NOMO-1 (cell line): ENCODE data around the gene GRB2.
"Not testable (repeated sequence)": the region's sequence is repeated elsewhere in the genome, so short reads cannot be mapped to it uniquely, and the experiment has no call there.

Experiments
- DNase-seq, 2 experiments: peaks; one replicate each; lab custom pipeline; 2025; ENCODE audit not compliant: unreplicated experiment in 2 of 2; lab: John Stamatoyannopoulos, UW

GRB2 gene

DNA sequence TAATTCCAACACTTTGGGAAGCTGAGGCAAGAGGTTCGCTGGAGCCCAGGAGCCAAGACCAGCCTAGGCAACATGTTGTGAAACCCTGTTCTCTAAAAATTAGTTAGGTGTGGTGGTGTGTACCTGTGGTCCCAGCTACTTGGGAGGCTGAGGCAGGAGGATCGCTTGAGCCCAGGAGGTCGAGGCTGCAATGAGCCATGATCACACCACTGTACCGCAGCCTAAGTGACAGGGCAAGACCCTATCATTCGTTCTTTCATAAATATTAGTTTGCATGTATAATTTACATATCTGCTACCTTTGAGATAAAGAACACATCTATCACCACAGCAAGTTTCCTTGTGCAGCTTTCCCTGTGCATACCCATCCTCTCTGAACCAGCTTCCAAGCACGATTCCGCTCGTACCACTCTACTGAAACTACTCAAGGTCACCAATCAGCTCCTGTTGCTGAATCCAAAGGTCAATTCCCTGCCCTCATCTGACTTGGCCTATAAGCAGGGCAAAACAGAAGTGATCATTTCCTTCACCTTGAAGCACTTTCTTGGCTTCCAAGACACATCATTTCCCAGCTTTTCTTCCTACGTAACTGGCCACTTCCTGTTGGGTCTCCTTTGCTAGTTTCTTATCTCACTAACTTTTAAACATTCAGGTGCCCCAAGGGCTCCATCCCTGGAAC lies 49.1 kb downstream of the GRB2 start:
- DNase-seq = no peak

DNA sequence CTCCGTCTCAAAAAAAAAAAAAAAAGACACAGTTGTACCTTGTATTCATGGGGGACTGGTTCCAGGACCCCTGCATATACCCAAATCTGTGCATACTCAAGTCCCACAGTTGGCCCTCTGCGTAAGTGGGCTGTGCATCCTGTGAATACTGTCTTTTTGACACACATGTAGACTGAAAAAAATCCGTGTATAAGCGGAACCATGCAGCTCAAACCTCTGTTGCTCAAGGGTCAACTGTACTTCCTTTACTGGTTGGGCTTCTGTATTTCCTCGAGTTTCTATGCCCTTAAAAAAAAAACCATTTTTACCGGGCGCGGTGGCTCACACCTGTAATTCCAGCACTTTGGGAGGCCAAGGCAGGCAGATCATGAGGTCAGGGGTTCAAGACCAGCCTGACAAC lies 52.3 kb downstream of the GRB2 start:
- DNase-seq = no peak

DNA sequence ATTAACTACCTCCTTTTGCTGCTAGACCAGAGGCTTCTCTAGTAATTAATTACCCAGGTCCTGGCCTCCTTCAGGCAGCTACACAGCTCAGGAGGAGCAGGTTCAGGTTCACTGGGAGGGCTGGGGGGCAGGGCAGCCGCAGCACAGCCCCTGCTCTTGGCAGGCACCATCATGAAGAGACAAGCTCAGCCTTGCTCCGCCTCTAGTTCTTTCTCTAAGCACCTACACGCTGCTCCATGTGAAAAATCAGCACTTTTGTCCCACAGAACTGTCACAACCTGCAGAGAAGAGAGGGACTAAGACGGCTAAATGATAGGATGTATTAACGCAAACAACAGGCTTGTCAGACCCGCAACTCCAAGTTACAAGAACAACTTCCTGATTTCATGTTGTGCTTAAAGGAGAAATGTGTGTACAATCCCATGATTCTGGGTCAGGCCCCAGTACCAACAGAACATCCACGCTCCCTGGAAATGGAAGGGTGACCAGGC lies 53.4 kb downstream of the GRB2 start:
- DNase-seq = no peak

DNA sequence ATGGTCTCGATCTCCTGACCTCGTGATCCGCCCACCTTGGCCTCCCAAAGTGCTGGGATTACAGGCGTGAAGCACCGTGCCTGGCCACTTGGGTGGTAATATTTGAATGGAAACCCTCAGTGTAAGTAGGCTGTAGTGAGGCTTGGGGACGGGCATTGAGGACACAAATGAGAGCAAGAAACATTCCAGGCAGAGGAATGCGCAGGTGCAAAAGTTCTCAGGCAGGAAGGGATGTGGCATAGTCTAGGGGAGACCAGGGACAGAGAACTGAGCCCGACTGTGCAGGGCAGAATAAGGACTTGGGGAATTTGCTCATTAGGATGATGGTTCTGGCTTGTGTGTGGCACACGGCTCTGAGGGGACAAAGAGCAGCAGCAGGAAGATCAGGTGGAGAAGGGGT lies 54.8 kb downstream of the GRB2 start:
- no peak for DNase-seq

DNA sequence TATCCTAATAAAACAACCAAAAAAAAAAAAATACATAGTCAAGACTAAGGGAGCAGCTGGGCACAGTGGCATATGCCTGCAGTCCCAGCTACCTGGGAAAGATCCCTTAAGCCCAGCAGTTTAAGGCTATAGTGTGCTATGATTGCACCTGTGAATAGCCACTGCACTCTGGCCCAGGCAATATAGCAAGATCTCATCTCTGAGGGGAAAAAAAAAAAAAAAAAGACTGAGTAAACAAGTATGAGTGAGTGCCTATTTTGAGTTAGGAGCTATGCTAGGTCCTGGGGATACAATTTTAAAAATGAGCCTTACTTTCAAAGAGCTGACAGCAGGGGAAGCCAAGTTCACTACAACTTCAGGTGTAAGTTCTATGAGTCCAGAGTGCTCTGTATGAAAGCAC lies 55.4 kb downstream of the GRB2 start:
- no peak for DNase-seq

DNA sequence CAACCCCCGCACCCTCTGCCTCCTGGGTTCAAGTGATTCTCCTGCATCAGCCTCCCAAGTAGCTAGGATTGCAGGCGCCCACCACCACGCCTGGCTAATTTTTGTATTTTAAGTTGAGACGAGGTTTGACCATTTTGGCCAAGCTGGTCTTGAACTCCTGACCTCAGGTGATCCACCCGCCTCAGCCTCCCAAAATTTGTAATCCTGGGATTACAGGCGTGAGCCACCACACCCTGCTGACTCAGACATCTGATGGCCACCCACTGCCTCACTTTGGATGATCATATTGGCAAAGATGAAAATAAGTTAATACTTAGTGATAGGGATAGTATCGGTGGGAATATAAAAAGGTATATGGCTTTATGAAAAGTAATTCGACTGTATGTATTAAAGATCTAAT lies 55.9 kb downstream of the GRB2 start:
- no peak for DNase-seq

DNA sequence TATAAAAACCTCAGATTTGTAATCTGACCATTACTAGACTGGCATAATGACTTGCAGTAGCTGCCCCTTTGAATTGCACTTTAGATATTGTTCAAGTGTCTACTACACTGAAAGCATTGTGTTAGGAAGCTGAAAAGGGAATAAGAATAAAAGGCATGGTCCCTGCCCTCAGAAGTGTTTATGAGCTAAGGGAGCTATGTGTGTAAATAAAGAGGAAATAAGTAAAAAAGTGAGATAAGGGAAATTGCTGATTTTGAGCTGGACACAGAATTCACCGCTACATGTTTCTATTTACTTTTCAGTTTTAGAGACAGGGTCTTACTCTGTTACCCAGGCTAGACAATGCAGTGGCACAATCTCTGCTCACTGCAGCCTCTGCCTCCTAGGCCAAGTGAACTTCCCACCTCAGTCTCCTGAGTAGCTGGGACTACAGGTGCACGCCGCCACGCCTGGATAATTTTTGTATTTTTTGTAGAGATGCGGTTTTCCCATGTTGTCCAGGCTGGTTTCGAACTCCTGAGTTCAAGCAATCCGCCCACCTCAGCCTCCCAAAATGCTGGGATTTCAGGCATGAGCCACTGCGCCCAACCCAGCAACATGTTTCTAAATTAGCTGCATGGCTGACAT lies 57.0 kb downstream of the GRB2 start:
- DNase-seq = no peak

DNA sequence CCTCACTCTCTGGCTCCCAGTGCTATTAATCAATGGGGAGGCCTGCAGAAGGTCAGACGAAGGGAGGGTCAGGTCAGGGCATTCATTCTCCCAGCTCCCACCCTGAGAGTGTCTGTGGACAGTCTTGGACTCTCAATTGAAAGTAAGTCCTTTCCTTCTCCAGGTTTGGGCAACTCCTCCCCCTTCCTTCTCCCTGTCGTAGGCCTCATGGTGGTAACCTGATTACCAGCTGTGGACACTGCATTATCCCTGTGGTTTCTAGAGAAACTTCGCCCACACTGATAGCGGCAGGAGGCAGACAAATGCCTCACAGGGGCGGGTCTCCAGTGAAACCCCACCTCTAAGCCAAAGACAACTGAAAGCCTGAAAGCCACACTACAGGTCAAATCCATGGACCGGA lies 58.6 kb downstream of the GRB2 start:
- DNase-seq = no peak

DNA sequence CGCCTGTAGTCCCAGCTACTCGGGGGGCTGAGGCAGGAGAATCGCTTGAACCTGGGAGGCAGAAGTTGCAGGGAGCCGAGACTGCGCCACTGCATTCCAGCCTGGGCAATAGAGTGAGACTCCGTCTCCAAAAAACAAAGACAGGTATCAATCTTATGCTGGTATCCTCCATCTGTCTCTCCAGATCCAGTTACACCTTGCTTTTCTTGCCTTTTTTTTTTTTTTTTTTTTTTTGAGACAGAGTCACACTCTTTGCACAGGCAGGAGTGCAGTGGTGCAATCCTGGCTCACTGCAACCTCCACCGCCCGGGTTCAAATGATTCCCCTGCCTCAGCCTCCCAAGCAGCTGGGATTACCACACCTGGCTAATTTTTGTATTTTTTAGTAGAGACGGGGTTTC lies 59.1 kb downstream of the GRB2 start:
- not testable (repeated sequence) for DNase-seq

DNA sequence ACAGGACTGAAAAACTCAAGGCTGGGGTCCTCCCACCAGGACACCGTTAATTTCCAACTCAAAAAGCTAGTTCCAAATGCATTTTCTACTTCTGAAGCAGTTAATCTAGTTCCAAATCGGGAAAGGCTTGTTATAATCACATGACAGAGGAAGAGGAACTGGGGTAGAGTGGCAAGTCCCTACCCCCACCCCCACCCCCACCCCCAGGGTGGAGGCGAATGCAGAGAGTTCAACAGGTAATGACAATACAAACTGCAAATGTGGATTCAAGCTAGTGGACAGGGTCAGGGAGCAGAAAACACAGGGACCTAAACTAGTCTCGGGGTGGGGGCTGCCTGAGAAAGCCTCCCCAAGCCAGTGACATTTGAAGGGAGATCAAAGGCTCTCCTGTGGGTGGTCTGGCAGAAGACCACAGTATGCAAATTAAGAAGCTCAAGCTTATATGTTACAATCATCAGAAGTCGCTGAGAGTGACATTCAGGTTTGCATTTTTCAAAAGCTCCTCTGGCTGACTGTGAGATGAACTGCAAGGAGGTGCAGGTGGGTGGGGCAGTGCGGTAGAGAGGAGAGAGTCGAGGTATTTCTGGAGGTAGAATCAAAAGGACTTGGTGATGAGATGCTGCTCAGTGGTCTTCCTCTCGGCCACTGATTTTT lies 59.8 kb downstream of the GRB2 start:
- peak; percentile 39 to 58 for DNase-seq

DNA sequence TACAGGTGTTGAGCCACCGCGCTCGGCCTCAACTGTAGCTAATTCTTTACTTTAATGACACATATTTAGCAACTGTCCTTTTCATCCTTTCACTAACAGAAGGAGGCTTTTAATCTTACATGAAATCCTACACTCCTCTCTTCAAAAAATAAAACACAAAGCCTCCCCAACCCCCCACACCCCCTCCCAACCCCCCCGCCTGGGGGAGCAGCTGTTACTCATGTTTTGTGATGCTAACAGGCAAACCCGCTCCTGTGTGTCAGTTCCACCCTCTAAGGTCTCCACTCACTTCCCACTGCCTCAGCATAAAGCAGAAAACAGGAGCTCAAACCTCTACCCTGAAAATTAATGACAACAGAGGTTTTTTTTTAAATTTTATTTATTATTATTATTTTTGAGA lies 60.8 kb downstream of the GRB2 start:
- no peak for DNase-seq

DNA sequence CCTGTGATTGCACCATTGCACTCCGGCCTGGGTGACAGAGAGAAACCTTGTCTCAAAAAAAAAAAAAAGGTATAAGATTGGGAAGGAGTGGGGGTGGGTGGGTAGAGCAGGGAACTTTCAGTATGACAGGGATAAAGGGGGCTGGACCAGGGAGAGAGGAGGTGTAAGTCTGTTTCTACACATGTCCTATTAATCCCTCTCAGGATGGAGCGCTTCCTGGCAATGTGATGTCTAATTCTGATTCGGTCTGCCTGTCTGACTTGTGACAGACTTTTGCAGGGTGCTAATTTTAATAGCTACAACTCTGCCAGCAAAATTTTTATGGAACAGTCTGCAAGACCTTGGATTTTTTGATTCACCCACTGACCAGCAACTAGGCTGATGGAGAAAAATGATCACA lies 62.5 kb downstream of the GRB2 start:
- no peak for DNase-seq

DNA sequence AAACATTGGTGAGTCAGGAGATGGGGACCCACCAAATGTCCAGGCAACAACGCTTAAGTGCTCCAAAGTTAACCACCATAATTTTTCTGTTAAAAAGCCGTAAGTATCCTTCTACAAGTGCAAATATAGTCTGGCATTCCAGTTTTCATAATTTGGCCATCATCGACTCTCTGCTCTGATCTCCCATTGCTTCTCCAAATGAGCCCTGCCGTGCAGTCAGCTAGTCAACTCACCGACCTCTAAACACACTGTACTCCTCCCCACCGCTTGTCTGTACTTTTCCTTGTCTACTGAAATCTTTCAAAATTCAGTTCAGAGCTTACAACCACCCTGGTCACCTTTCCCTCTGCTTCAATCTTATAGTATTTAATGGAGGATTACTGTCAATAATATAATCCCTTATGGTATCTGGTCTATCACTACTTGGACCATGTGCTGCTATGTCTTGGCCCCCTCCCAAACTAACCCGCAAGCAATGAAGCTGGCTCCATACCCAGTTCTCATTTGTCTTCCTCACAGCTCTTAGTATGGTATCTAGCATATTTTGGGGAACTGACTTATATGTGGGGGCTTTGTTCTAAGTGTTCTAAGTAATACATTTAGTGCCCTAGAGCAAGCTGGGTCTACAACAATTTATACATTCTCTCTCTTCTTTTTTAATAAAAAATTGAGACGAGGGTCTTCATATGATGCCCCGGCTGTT lies 63.5 kb downstream of the GRB2 start:
- DNase-seq = no peak

DNA sequence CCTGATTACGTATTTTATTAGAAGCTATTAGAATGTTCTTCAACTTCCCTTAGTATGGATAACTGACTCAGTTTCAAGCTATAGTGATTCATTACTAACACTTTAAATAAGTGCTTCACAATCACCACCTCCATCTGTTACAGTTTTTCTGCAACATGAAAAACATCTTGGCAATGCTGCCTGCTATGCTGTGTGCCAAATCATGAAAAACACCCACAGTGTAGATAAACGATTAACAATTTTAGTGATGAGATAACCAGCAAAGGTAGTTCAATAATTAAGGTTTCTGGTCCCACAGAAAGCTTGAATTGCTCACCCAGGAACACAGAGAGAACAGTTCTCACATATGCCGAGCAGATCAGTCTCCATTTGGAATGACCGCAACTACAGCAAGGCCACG lies 64.8 kb downstream of the GRB2 start:
- no peak for DNase-seq

DNA sequence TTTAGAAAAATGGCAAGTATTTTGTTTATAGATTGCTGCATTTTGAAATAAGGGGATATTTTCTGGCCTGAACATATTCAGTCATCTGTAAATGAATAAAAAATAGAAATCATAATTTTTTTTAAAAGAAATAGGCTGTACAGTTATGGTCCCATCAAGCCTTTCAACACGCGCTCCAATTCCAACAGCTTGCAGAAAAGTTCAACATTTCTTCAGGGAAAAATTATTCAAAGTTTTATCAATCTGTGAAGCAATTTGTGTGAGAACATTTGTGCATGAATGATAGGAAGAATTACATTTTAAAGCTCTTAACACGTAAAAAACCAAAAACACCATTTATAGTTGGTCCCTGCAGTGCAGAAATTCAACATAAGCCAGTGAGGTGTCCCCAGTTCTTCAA lies 65.5 kb downstream of the GRB2 start:
- DNase-seq = no peak

DNA sequence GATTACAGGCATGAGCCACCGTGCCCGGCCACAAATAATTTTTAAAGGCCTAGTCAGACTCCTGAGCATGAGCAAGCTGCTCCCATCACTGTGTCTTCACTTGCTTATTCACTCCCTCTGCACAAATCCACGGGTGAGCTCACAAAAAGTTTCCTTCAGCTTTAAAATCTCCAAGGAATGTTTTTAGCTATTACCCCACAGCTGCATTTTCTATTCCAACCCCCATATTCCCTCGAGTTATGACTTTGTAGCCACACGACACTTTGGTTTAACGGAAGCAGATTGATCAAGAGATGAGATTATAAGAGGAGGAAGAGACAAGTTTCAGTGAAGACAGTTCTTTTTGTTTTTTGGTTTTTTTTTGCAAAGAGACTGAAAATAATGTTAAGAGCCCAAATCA lies 67.1 kb downstream of the GRB2 start:
- peak; percentile 36 to 58 for DNase-seq

DNA sequence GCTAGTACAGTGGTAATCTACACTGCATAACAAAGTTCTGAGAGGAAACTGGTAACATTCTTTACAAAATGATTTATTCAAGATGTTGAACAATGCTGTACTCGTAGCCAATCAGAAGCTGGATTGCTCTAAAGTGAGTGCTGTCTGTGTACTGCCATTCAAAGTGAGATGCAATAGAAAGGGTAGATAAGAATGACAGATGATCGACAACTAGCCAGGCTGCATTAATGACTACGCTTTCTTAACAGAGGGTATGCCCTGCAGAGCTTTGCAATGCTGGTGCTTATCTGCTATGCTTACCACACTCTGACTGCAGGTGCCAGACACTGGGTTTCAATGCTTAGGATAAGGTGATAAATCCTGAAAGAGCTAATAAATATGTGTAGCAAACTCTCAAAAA lies 70.2 kb downstream of the GRB2 start:
- no peak for DNase-seq

DNA sequence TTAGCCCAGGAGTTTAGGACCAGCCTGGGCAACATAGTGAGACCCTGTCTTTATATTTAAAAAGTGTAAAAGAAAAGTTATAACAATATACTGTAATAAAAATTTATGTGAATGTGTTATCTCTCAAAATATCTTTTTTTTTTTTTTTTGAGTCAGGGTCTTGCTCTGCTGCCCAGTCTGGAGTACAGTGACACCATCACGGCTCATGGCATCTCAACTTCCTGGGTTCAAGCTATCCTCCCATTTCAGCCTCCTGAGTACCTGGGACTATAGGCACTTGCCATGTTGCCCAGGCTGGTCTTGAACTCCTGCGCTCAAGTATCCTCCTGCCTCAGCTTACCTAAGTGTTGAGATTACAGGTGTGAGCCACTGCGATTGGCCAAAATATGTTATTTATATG lies 70.8 kb downstream of the GRB2 start:
- no peak for DNase-seq

DNA sequence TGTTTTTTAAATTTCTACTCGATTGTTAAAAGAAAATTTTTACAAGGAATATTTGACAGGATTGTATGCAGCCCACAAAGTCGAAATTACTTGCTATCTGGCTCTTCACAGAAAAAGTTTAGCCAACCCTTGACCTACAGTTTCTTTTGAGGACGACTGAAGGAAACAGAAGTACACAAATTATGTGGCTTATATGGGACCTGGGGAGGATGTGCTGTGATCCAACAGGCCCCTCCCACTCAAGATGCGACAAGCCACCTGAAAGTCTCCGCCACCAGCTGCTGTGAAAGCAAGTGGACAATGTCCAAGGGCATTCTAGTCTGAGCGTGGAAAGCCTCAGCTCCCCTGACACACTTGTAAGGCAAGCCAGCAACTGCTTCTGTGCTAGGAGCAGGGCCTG lies 73.8 kb downstream of the GRB2 start:
- no peak for DNase-seq

DNA sequence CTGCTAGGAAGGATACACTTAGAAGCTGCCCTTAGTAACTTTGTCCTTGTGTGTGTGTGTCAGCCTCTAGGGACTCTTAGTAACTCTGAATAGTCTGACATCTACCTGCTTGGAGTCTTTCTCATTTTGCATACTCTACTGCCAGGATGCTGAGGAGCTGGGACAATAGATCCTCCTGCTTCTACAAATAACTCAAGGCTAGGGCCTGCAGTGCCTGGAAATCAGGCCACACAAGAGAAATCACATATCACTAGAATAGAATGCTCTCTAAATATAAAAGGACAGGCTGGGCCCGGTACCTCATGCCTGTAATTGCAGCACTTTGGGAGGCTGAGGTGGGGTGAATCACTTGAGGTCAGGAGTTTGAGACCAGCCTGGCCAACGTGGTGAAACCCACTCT lies 77.7 kb downstream of the GRB2 start:
- no peak for DNase-seq

DNA sequence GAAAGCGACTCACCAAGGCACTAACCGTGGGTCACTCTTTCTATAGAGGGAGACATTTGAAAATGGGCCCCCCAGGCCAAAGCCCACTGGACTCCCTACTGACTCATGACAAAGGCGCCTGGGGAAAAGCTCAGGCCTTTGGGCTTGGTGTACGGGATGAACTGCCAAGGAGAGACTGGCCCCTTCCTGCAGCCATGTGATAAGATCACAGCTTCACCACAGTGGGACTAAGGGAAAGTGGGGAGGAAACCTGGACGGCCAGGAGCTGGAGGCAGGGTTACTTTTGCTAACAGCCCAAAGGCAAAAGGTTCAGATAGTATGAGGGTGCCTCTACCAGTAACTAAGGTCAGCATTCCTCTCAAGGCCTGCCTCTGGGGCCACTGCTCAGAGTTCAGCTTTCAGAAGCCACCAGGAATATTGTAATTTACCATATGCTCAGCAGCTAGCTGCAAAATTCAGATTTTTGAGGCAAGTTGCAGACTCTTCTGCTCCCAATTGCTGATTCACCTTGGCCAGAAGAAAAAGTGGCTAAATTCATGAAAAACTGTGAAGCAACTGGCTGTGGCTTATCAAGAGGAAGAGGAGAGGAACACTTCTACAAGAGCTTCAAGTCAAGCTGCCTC lies 79.1 kb downstream of the GRB2 start:
- DNase-seq = peak; percentile 42 to 77
